Measurements from ENCODE around the gene KCNMA1. TPM values are rescaled to one million over a fixed set of nuclear protein-coding genes. Genes with fewer than 3 reads are reported as not detected.
"Not testable (repeated sequence)": the region's sequence is repeated elsewhere in the genome, so short reads cannot be mapped to it uniquely, and the experiment has no call there.

KCNMA1 gene
- total RNA-seq, 2 donors from 2014 or later, result 49.9 to 76.2 TPM

- DNase-seq (no peak), ATAC-seq (no peak)
- intact Hi-C loops (cut with DNase I, micrococcal nuclease), result no loop called here
These were observed 276.2 kb downstream of the KCNMA1 start for GRCh38 chr10:77361426-77361825.

GRCh38 chr10:77360835-77361234, 276.8 kb downstream of the KCNMA1 start:
- ATAC-seq (no peak), DNase-seq (no peak)
- intact Hi-C loops (cut with DNase I, micrococcal nuclease), result no loop called here

GRCh38 chr10:77359950-77360520, 277.6 kb downstream of the KCNMA1 start:
- intact Hi-C loops (cut with DNase I, micrococcal nuclease), result no loop called here
- DNase-seq (no peak), ATAC-seq (no peak)

GRCh38 chr10:77359287-77359691, 278.3 kb downstream of the KCNMA1 start:
- DNase-seq (no peak), ATAC-seq (no peak)
- intact Hi-C loops (cut with DNase I, micrococcal nuclease), result no loop called here

GRCh38 chr10:77358656-77359055, 279.0 kb downstream of the KCNMA1 start:
- ATAC-seq (no peak), DNase-seq (no peak)
- intact Hi-C loops (cut with DNase I, micrococcal nuclease), result no loop called here

- intact Hi-C loops (cut with DNase I, micrococcal nuclease), result no loop called here
- no peak for DNase-seq
- ATAC-seq, result no peak
These were observed 279.8 kb downstream of the KCNMA1 start for GRCh38 chr10:77357611-77358310.

- no peak for ATAC-seq
These were observed 280.4 kb downstream of the KCNMA1 start for GRCh38 chr10:77357185-77357584.

GRCh38 chr10:77355844-77356243, 281.8 kb downstream of the KCNMA1 start:
- no peak for ATAC-seq
- intact Hi-C loops (cut with DNase I, micrococcal nuclease), result no loop called here
- no peak for DNase-seq

More at GRCh38 chr10:77357185-77357584, 280.4 kb downstream of the KCNMA1 start:
- intact Hi-C loops (cut with DNase I, micrococcal nuclease), result no loop called here
- DNase-seq, result no peak

- intact Hi-C loops (cut with DNase I, micrococcal nuclease), result no loop called here
- DNase-seq (no peak), ATAC-seq (no peak)
These were observed 286.2 kb downstream of the KCNMA1 start for GRCh38 chr10:77351386-77351785.

GRCh38 chr10:77350711-77351119, 286.9 kb downstream of the KCNMA1 start:
- ATAC-seq, result peak; percentile 49
- peak in 1 of 2 donors; percentile 34 for DNase-seq
- intact Hi-C loops (cut with DNase I, micrococcal nuclease), result no loop called here

- DNase-seq (no peak), ATAC-seq (no peak)
- intact Hi-C loops (cut with DNase I, micrococcal nuclease), result no loop called here
These were observed 287.5 kb downstream of the KCNMA1 start for GRCh38 chr10:77350134-77350533.

GRCh38 chr10:77349226-77349625, 288.4 kb downstream of the KCNMA1 start:
- intact Hi-C loops (cut with DNase I, micrococcal nuclease), result no loop called here
- no peak for DNase-seq
- ATAC-seq, result no peak

GRCh38 chr10:77348751-77349150, 288.9 kb downstream of the KCNMA1 start:
- ATAC-seq, result no peak
- no peak for DNase-seq
- intact Hi-C loops (cut with DNase I, micrococcal nuclease), result no loop called here

GRCh38 chr10:77348082-77348481, 289.5 kb downstream of the KCNMA1 start:
- no peak for DNase-seq
- no peak for ATAC-seq
- intact Hi-C loops (cut with DNase I, micrococcal nuclease), result no loop called here

- DNase-seq (no peak), ATAC-seq (no peak)
- intact Hi-C loops (cut with DNase I, micrococcal nuclease), result no loop called here
These were observed 290.6 kb downstream of the KCNMA1 start for GRCh38 chr10:77347052-77347451.

- DNase-seq (no peak), ATAC-seq (no peak)
- intact Hi-C loops (cut with DNase I, micrococcal nuclease), result no loop called here
These were observed 296.6 kb downstream of the KCNMA1 start for GRCh38 chr10:77341055-77341454.

- ATAC-seq; DNase-seq; intact Hi-C loops (cut with DNase I, micrococcal nuclease): not testable (repeated sequence)
These were observed 297.7 kb downstream of the KCNMA1 start for GRCh38 chr10:77339872-77340271.

- intact Hi-C loops (cut with DNase I, micrococcal nuclease), result no loop called here
- ATAC-seq, result no peak
- no peak for DNase-seq
These were observed 298.4 kb downstream of the KCNMA1 start for GRCh38 chr10:77339166-77339565.

GRCh38 chr10:77338143-77338542, 299.5 kb downstream of the KCNMA1 start:
- DNase-seq, result no peak
- intact Hi-C loops (cut with DNase I, micrococcal nuclease), result no loop called here

GRCh38 chr10:77334501-77334900, 303.1 kb downstream of the KCNMA1 start:
- intact Hi-C loops (cut with DNase I, micrococcal nuclease), result no loop called here
- DNase-seq (no peak), ATAC-seq (no peak)

More at GRCh38 chr10:77338143-77338542, 299.5 kb downstream of the KCNMA1 start:
- no peak for ATAC-seq
